HL-60 (cell line): ENCODE measurements around the gene CST9.

Experiments
- DNase-seq, 2 experiments: peaks; one replicate each; pipeline ENCODE4 v3.0.0-alpha.2; 2010 to 2020; ENCODE audit warnings: low read depth in 1 of 2, low spot score in 1 of 2
- H3K27ac ChIP-seq: fragments of 250-450 bp; sonication (Bioruptor Pico); replicated peaks from 2 replicates; pipeline ENCODE4 v1.5.1; 2020; ENCODE audit warnings: mild to moderate bottlenecking, moderate library complexity
- H3K27me3 ChIP-seq: fragments of 250-450 bp; sonication (Bioruptor Pico); 2 replicates; pipeline ENCODE4 v1.5.1; 2021; ENCODE audit warnings: mild to moderate bottlenecking, moderate library complexity; ENCODE audit not compliant: insufficient read depth, poor library complexity, severe bottlenecking
- H3K4me3 ChIP-seq: replicated peaks from 2 replicates; pipeline ENCODE4 v1.5.1; 2011; ENCODE audit warnings: mild to moderate bottlenecking, control low read depth, low read length; ENCODE audit not compliant: insufficient read depth
- CTCF ChIP-seq: IDR thresholded peaks from one replicate; pipeline ENCODE4 v1.5.1; 2011; ENCODE audit warnings: low read length, control low read depth, inconsistent platforms; ENCODE audit not compliant: insufficient read depth
- GABPA ChIP-seq: IDR thresholded peaks from 2 replicates; pipeline ENCODE4 v1.6.1; 2012; ENCODE audit warnings: low read depth
- POLR2AphosphoS5 ChIP-seq: IDR thresholded peaks from 2 replicates; pipeline ENCODE4 v1.6.1; 2012; ENCODE audit warnings: low read depth
- REST ChIP-seq: IDR thresholded peaks from 2 replicates; pipeline ENCODE4 v1.6.1; 2012; ENCODE audit warnings: low read depth; ENCODE audit not compliant: insufficient replicate concordance
- SPI1 ChIP-seq: IDR thresholded peaks from 2 replicates; pipeline ENCODE4 v1.6.1; 2012; ENCODE audit warnings: low read depth, mild to moderate bottlenecking, borderline replicate concordance

Gene CST9

GRCh38 chr20:23630392-23630849 lies 24.7 kb upstream of the CST9 start:
- no peak for TF ChIP-seq SPI1
- TF ChIP-seq REST: no peak
- TF ChIP-seq CTCF: no peak
- TF ChIP-seq POLR2AphosphoS5: no peak
- no peak for TF ChIP-seq GABPA
- Histone ChIP-seq H3K27ac (no peak overlapping the region), H3K27me3 (no peaks in the 10 kb centered on the region), H3K4me3 (no peak overlapping the region)
- no peak for DNase-seq

- DNase-seq: no peak
- no peak overlapping the region for H3K4me3 ChIP-seq
- TF ChIP-seq SPI1 (peak; percentile 51; the same call in 1 of the 2 replicates), POLR2AphosphoS5 (no peak)
- H3K27ac ChIP-seq: no peak overlapping the region
- H3K27me3 ChIP-seq: no peaks in the 10 kb centered on the region
Observed at GRCh38 chr20:23629542-23630391, 24.1 kb upstream of the CST9 start.

DNA sequence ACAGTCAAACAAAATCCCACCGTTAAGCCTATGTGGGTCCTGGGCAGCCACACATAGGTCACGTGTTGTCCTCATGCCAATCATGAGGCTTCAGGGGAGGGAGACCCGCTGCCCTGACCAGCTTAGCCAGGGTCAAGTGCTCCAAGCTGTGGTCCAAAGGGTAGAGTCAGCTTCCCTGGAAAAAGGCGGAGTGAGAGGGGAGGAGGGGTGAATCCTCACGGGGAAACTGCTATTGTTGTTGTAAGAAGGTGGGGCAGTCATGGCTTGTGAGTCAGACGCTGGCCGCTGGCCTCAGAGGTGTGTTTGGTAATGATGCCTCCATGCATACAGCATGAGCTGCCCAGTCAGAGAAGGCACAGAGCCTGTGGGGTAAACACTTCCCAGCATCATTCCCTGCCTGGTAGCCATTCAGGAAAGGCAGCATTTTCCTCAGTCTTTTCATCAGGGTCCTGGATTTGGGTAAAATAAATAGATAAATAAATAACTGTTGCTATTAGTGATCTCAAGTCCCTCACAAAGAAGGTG lies 23.4 kb upstream of the CST9 start:
- Histone ChIP-seq H3K27ac (no peak overlapping the region), H3K4me3 (no peak overlapping the region), H3K27me3 (no peaks in the 10 kb centered on the region)
- no peak for TF ChIP-seq REST
- TF ChIP-seq SPI1: no peak
- TF ChIP-seq CTCF: no peak
- TF ChIP-seq POLR2AphosphoS5: no peak
- TF ChIP-seq GABPA: no peak
- no peak for DNase-seq

- no peak for DNase-seq
- Histone ChIP-seq H3K4me3 (no peak overlapping the region), H3K27ac (no peak overlapping the region), H3K27me3 (no peaks in the 10 kb centered on the region)
- TF ChIP-seq CTCF (no peak), POLR2AphosphoS5 (no peak), GABPA (no peak), SPI1 (no peak), REST (no peak)
Observed at GRCh38 chr20:23628402-23629016, 22.8 kb upstream of the CST9 start.
